NB4 (cell line): ENCODE data around the gene TM9SF3.

ENCODE experiments used
- CTCF ChIP-seq: IDR thresholded peaks from one replicate; pipeline ENCODE4 v1.5.1; 2012; ENCODE audit warnings: low read depth, low read length
- MAX ChIP-seq: IDR thresholded peaks from 2 replicates; pipeline ENCODE4 v1.6.1; 2011; ENCODE audit warnings: low read depth, low read length
- POLR2A ChIP-seq: IDR thresholded peaks from 2 replicates; pipeline ENCODE4 v1.6.1; 2011; ENCODE audit warnings: mild to moderate bottlenecking; ENCODE audit not compliant: insufficient read length; ENCODE audit errors: extremely low read depth

GRCh38 chr10:96618653-96619052, 31.8 kb upstream of the TM9SF3 start:
- no peak for TF ChIP-seq CTCF
- no peak for TF ChIP-seq MAX
- TF ChIP-seq POLR2A, result no peak
